Transverse colon (tissue), 3 donors: ENCODE results near the gene KANTR.

ENCODE experiments used
- EP300 ChIP-seq: sonication (generic); formaldehyde crosslinking; IDR thresholded peaks from one replicate; pipeline ENCODE4 v1.6.1; 2017; ENCODE audit warnings: antibody characterized with exemption, low read depth
- TF ChIP-seq, protein P1 (sequence below), 5 experiments: fragments of 200-600 bp in 3 of 5; fragments of 450-650 bp in 2 of 5; sonication (generic) in 3 of 5; IDR thresholded peaks; 1 replicate in 2 of 5; 2 replicates in 3 of 5; pipeline ENCODE4 v1.5.1; 2016 to 2017; ENCODE audit warnings: antibody characterized with exemption in 5 of 5, inconsistent platforms in 3 of 5, mild to moderate bottlenecking in 2 of 5, moderate library complexity in 1 of 5

DNA sequence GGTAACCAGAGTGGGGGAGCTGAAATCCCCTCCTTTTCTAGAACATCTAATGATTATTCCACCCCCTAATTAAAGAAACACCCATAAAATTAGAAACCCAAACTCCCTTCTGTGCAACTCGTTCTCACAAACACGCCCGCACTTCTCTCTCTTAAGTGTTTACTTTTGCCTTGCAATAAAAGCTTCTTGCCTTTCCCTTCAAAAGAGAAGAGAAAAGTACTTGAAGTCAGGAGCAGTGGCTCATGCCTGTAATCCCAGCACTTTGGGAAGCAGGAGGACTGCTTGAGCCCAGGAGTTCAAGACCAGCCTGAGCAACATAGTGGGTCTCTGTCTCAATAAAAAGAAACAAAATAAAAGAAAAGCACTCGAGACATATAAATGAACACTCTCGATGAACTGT lies 48.9 kb upstream of the KANTR start:
- TF ChIP-seq, protein P1, sequence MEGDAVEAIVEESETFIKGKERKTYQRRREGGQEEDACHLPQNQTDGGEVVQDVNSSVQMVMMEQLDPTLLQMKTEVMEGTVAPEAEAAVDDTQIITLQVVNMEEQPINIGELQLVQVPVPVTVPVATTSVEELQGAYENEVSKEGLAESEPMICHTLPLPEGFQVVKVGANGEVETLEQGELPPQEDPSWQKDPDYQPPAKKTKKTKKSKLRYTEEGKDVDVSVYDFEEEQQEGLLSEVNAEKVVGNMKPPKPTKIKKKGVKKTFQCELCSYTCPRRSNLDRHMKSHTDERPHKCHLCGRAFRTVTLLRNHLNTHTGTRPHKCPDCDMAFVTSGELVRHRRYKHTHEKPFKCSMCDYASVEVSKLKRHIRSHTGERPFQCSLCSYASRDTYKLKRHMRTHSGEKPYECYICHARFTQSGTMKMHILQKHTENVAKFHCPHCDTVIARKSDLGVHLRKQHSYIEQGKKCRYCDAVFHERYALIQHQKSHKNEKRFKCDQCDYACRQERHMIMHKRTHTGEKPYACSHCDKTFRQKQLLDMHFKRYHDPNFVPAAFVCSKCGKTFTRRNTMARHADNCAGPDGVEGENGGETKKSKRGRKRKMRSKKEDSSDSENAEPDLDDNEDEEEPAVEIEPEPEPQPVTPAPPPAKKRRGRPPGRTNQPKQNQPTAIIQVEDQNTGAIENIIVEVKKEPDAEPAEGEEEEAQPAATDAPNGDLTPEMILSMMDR (IDR thresholded peaks at IDR 0.05), result no peak
- TF ChIP-seq EP300, result no peak
